Vagina (tissue), 2 donors: ENCODE data around the gene FRS2. TPM values are rescaled to one million over a fixed set of nuclear protein-coding genes. Genes with fewer than 3 reads are reported as not detected.

Experiments used
- DNase-seq, 2 donors: peaks; one replicate each; pipeline ENCODE4 v3.0.0-alpha.2; 2017; ENCODE audit errors: extremely low spot score in 2 of 2
- H3K27ac ChIP-seq: fragments of 200-600 bp; sonication (generic); one replicate; pipeline ENCODE4 v1.5.1; 2019
- H3K27me3 ChIP-seq: fragments of 200-600 bp; sonication (generic); one replicate; pipeline ENCODE4 v1.5.1; 2019
- H3K36me3 ChIP-seq, 2 donors: fragments of 200-600 bp; sonication (generic); one replicate each; pipeline ENCODE4 v1.5.1; 2017 to 2019
- H3K4me1 ChIP-seq: fragments of 200-600 bp; sonication (generic); one replicate; pipeline ENCODE4 v1.5.1; 2019
- H3K4me3 ChIP-seq, 2 donors: fragments of 200-600 bp; sonication (generic); 1 replicate in 1 of 2; 2 replicates in 1 of 2; pipeline ENCODE4 v1.5.1; 2016 to 2019
- H3K9me3 ChIP-seq: fragments of 200-600 bp; sonication (generic); one replicate; pipeline ENCODE4 v1.5.1; 2019
- POLR2A ChIP-seq, 2 donors: fragments of 450-650 bp; IDR thresholded peaks; one replicate each; pipeline ENCODE4 v1.6.1; 2017; ENCODE audit warnings: antibody characterized with exemption in 2 of 2, mild to moderate bottlenecking in 2 of 2, moderate library complexity in 2 of 2
- POLR2AphosphoS5 ChIP-seq, 2 donors: sonication (generic); formaldehyde crosslinking; IDR thresholded peaks; one replicate each; pipeline ENCODE4 v1.9.0; 2017; ENCODE audit warnings: antibody characterized with exemption in 2 of 2, mild to moderate bottlenecking in 2 of 2, low read depth in 1 of 2; ENCODE audit not compliant: insufficient read depth in 1 of 2
- intact Hi-C: fragments of 100-400 bp; cut with DNase I; formaldehyde crosslinking; loops from one replicate; pipeline ENCODE4 v1.15.1; 2023
- total RNA-seq: library from RNA; depleted of rRNA; stranded (reverse); fragments of >200 nt; gene quantifications from one replicate; pipeline ENCODE4 v1.2.3, GENCODE V29; 2016
- TF ChIP-seq, protein P1 (sequence below), 3 experiments: fragments of 450-650 bp in 2 of 3; fragments of 200-600 bp in 1 of 3; sonication (generic) in 1 of 3; IDR thresholded peaks; one replicate each; pipeline ENCODE4 v1.5.1; 2017 to 2019; ENCODE audit warnings: antibody characterized with exemption in 3 of 3, mild to moderate bottlenecking in 2 of 3, moderate library complexity in 2 of 3

FRS2 gene
- total RNA-seq, 1 donor from 2014 or later: 44.0 TPM

DNA sequence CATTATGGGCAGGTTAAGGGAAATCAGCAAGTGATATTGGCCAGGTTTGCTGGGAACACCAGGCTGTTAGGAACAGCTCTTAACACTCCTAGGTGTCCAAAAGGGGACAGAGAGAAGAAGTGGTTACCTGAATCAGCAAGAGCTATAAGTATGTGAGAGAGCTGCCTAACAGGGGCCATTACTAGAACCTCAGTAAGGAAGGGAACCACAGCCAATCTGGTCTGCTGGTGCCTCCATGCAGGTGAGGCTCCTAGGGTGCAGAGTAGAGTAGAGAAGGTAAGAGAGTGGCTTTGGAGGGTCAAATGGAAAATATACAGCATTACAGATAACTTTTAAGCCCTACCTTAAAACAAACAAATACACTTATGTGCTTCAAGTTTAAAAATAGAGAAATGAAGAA lies 78.5 kb downstream of the FRS2 start:
- H3K4me1 ChIP-seq: no peaks in the 10 kb centered on the region
- no peak for DNase-seq
- H3K36me3 ChIP-seq: no peaks in the 10 kb centered on the region
- no peak for TF ChIP-seq POLR2AphosphoS5 (IDR thresholded peaks at IDR 0.05; ENCODE audit: insufficient read depth in 1 of 2, low read depth in 1 of 2)
- TF ChIP-seq POLR2A (IDR thresholded peaks at IDR 0.05): no peak
- TF ChIP-seq, protein P1, sequence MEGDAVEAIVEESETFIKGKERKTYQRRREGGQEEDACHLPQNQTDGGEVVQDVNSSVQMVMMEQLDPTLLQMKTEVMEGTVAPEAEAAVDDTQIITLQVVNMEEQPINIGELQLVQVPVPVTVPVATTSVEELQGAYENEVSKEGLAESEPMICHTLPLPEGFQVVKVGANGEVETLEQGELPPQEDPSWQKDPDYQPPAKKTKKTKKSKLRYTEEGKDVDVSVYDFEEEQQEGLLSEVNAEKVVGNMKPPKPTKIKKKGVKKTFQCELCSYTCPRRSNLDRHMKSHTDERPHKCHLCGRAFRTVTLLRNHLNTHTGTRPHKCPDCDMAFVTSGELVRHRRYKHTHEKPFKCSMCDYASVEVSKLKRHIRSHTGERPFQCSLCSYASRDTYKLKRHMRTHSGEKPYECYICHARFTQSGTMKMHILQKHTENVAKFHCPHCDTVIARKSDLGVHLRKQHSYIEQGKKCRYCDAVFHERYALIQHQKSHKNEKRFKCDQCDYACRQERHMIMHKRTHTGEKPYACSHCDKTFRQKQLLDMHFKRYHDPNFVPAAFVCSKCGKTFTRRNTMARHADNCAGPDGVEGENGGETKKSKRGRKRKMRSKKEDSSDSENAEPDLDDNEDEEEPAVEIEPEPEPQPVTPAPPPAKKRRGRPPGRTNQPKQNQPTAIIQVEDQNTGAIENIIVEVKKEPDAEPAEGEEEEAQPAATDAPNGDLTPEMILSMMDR (IDR thresholded peaks at IDR 0.05): no peak
- intact Hi-C loops: no loop called here
- H3K27me3 ChIP-seq: no peaks in the 10 kb centered on the region
- no peak overlapping the region for H3K27ac ChIP-seq
- no peaks in the 10 kb centered on the region for H3K9me3 ChIP-seq
- no peak overlapping the region for H3K4me3 ChIP-seq

DNA sequence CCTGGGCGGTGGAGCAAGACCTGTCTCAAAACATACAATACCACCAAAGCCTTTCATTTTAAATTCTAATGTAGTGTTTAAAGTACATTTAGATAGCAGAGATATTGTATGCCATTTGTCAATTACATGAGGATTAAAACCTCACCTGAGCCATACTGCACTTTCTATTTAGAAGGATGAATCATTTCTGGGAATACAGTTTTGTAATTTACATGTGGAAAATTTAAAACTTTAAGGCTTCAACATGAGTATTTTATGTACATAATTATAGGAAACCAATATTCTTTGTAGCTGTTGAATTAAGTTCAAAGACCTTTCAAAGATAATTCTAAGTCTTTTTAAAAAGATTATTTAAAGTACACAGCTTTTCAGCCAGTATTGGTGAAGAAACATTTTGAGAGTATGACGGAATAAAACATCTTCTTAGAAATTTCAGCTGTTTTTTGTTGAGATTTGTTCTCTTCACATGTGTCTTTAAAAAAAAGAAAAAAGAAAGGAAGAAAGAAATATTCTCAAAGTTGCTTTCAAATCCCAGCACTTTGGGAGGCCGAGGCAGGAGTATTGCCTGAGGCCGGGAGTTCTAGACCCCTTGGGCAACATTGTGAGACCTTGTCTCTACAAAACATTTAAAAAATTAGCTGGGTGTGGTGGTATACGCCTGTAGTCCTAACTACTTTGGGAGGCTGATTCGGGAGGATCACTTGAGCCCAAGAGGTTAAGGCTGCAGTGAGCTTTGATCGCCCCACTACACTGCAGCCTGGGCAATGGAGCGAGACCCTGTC lies 80.6 kb downstream of the FRS2 start:
- no peaks in the 10 kb centered on the region for H3K27me3 ChIP-seq
- no peak for DNase-seq
- H3K36me3 ChIP-seq: no peaks in the 10 kb centered on the region
- no peaks in the 10 kb centered on the region for H3K9me3 ChIP-seq
- no peak overlapping the region for H3K4me3 ChIP-seq
- H3K4me1 ChIP-seq: no peaks in the 10 kb centered on the region
- H3K27ac ChIP-seq: no peak overlapping the region
- intact Hi-C loops: no loop called here
- TF ChIP-seq POLR2A (IDR thresholded peaks at IDR 0.05) (no peak), POLR2AphosphoS5 (IDR thresholded peaks at IDR 0.05; ENCODE audit: insufficient read depth in 1 of 2, low read depth in 1 of 2) (no peak)
- TF ChIP-seq, protein P1 (IDR thresholded peaks at IDR 0.05): no peak

DNA sequence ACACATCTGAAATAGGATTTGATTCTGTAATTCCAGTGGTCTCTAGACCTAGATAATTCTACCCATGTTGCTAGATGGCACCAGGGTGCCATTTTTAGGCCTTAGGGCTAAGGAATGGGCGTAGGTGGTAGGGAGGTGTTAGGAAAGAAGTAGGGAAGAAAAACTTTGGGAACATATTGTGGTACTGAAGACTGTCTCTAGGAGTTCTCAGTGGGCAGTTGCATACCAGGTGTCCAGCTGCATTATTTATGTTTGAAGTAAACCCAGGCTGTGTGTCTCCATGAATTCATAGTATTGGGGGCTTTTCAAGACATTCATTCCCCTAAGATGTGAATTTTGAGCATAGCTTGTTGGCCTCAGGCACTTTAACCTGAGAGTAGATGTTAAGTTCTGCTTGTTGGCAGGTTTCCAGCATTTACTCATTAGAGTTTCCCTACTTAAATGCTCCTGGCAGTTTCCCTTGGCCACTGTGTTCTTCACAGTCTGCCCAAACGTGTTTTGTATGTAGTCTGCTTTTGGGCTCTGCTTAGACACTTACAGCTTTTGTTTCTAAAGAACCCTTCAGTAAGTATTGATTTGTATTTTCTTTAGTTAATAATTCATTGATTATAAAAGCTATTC lies 83.5 kb downstream of the FRS2 start:
- Histone ChIP-seq H3K4me3 (no peak overlapping the region), H3K4me1 (peaks cover 14% of the 10 kb centered on the region), H3K9me3 (no peaks in the 10 kb centered on the region), H3K27me3 (no peaks in the 10 kb centered on the region), H3K27ac (no peak overlapping the region), H3K36me3 (no peaks in the 10 kb centered on the region)
- intact Hi-C loops: no loop called here
- TF ChIP-seq POLR2AphosphoS5 (IDR thresholded peaks at IDR 0.05; ENCODE audit: insufficient read depth in 1 of 2, low read depth in 1 of 2) (no peak), POLR2A (IDR thresholded peaks at IDR 0.05) (no peak)
- TF ChIP-seq, protein P1 (IDR thresholded peaks at IDR 0.05): no peak
- no peak for DNase-seq

DNA sequence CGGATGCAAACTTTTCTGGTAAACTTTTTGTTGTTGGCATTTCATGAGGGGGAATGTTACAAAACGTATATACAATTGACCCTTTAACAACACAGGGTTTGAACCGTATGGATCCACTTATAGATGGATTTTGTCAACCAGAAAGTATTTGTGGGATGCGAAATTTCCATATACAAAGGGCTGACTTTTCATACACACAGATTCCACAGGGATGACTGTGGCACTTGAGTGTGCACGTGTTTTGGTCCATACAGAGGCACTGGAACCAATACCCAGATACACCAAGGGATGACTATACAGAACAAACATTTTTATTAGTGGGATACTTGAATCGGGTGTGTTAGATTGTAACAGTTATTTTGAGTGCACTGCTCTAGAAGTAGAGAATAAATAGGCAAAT lies 85.3 kb downstream of the FRS2 start:
- intact Hi-C loops: no loop called here
- H3K27ac ChIP-seq: no peak overlapping the region

More for the DNA sequence above, 85.3 kb downstream of the FRS2 start:
- Histone ChIP-seq H3K4me1 (peaks cover 14% of the 10 kb centered on the region), H3K27me3 (no peaks in the 10 kb centered on the region), H3K9me3 (no peaks in the 10 kb centered on the region), H3K4me3 (no peak overlapping the region), H3K36me3 (no peaks in the 10 kb centered on the region)
- TF ChIP-seq POLR2A (IDR thresholded peaks at IDR 0.05): no peak
- TF ChIP-seq, protein P1 (IDR thresholded peaks at IDR 0.05): no peak
- no peak for TF ChIP-seq POLR2AphosphoS5 (IDR thresholded peaks at IDR 0.05; ENCODE audit: insufficient read depth in 1 of 2, low read depth in 1 of 2)
- no peak for DNase-seq
